CD4-positive, alpha-beta T cell (primary cell): ENCODE results near the gene BDKRB2. TPM values are rescaled to one million over a fixed set of nuclear protein-coding genes. Genes with fewer than 3 reads are reported as not detected.

Experiments
- ATAC-seq: fragments of 200-7000 bp; cut with Tn5 transposase; one replicate; pipeline ENCODE4 v1.10.0; 2022; ENCODE audit warnings: mild to moderate bottlenecking; ENCODE audit not compliant: poor library complexity
- CTCF ChIA-PET: fragments of 350-600 bp; sonication (Branson Sonifier 250); formaldehyde crosslinking; loops from one replicate; lab custom pipeline; 2021; ENCODE audit warnings: antibody characterized with exemption, inconsistent platforms; lab: Charles Lee
- POLR2A ChIA-PET: fragments of 350-600 bp; sonication (Branson Sonifier 250); formaldehyde crosslinking; loops from one replicate; lab custom pipeline; 2021; ENCODE audit warnings: antibody characterized with exemption, inconsistent platforms; lab: Charles Lee
- DNase-seq, 14 experiments: peaks; one replicate each; pipeline ENCODE4 v3.0.0-alpha.2; 2013 to 2020; ENCODE audit warnings: mixed read lengths in 2 of 14
- H3K27ac ChIP-seq, 2 donors: one replicate each; pipeline versions ENCODE4 v1.5.1 to v1.7.0; 2013; ENCODE audit warnings: low read length in 2 of 2, low read depth in 1 of 2, mild to moderate bottlenecking in 1 of 2
- H3K27me3 ChIP-seq, 2 experiments: 1 replicate in 1 of 2; 2 replicates in 1 of 2; pipeline versions ENCODE4 v1.6.1 to v1.7.0; 2013; ENCODE audit warnings: low read length in 2 of 2, control low read depth in 1 of 2, mild to moderate bottlenecking in 1 of 2, moderate library complexity in 1 of 2; ENCODE audit not compliant: insufficient read depth in 2 of 2, control insufficient read depth in 1 of 2
- H3K36me3 ChIP-seq: one replicate; pipeline ENCODE4 v1.6.1; 2013; ENCODE audit warnings: low read length, control low read depth; ENCODE audit not compliant: insufficient read depth
- H3K4me1 ChIP-seq: one replicate; pipeline ENCODE4 v1.6.1; 2013; ENCODE audit warnings: low read length, control low read depth; ENCODE audit not compliant: insufficient read depth
- H3K4me3 ChIP-seq: one replicate; pipeline ENCODE4 v1.5.1; 2013; ENCODE audit warnings: mild to moderate bottlenecking, low read length, moderate library complexity
- H3K9me3 ChIP-seq, 2 experiments: 1 replicate in 1 of 2; 2 replicates in 1 of 2; pipeline versions ENCODE4 v1.6.1 to v1.7.0; 2013; ENCODE audit warnings: low read length in 2 of 2, mild to moderate bottlenecking in 2 of 2, control low read depth in 1 of 2, moderate library complexity in 1 of 2; ENCODE audit not compliant: control insufficient read depth in 1 of 2, insufficient read depth in 1 of 2
- H3K27ac Mint-ChIP-seq: one replicate; pipeline ENCODE4 v1.8.0; 2020; ENCODE audit warnings: mixed read lengths
- H3K27me3 Mint-ChIP-seq: one replicate; pipeline ENCODE4 v1.8.0; 2021; ENCODE audit warnings: mixed read lengths
- H3K36me3 Mint-ChIP-seq: one replicate; pipeline ENCODE4 v1.8.0; 2021; ENCODE audit warnings: low read depth, mixed read lengths
- H3K4me1 Mint-ChIP-seq: one replicate; pipeline ENCODE4 v1.8.0; 2021; ENCODE audit warnings: low read depth, mixed read lengths
- H3K4me3 Mint-ChIP-seq: one replicate; pipeline ENCODE4 v1.8.0; 2020; ENCODE audit warnings: mild to moderate bottlenecking, mixed read lengths
- H3K9me3 Mint-ChIP-seq: one replicate; pipeline ENCODE4 v1.8.0; 2020; ENCODE audit warnings: mixed read lengths
- CTCF ChIP-seq: fragments of 200-600 bp; IDR thresholded peaks from one replicate; pipeline ENCODE4 v1.8.0; 2022; ENCODE audit warnings: antibody characterized with exemption, mild to moderate bottlenecking
- intact Hi-C, 2 experiments: fragments of 100-400 bp; cut with DNase I in 1 of 2; cut with micrococcal nuclease in 1 of 2; formaldehyde crosslinking; loops; one replicate each; pipeline versions ENCODE4 v1.15.1 to v1.9.0; 2023 to 2025; cut with DNase I, micrococcal nuclease
- total RNA-seq, 174 experiments: library from RNA in 2 of 174; stranded (reverse) in 2 of 174; gene quantifications; one replicate each; pipeline ENCODE4 v1.2.3 and lab custom pipeline; 2021 to 2026

BDKRB2 gene
- total RNA-seq, 2 experiments from 2014 or later: not detected

DNA sequence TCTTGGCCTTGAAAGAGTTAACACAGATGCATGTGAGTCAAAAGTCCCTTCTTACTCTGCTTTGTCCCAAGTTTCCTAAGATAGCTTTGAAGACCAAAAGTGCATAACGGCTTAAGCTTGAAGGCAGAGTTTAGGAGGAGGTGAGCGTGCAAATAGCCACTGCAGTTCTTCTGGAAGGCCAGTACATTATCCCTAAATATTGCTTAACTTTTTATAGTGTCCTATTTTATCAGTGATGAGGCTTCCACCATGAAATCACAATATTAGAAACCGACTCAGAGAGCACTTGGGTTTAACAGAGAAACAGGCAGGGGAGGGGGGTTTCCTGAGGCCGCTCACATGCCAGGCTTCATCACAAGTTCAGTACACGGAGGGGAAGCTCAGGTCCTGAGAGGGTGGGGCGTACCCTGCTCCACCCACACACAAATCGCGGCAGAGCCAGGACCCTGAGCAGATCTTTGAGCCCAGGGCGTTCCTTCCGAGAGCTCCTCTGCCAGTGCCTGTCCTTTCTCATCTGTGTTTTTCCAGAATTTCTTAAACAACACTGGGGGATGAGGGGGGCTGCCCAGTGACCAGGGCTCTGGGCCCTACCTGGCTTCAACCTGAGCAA lies 26.8 kb upstream of the BDKRB2 start:
- H3K4me1 ChIP-seq: no peaks in the 10 kb centered on the region
- ATAC-seq (peak; percentile 76), DNase-seq (peak in 7 of 14 experiments; percentile 3 to 66 (median 18))
- Mint-ChIP-seq H3K36me3 (no peaks in the 10 kb centered on the region), H3K27me3 (peaks cover 18% of the 10 kb centered on the region), H3K4me1 (peaks cover 5% of the 10 kb centered on the region), H3K9me3 (no peaks in the 10 kb centered on the region), H3K4me3 (no peak overlapping the region), H3K27ac (no peak overlapping the region)
- CTCF ChIA-PET: no interaction called here
- POLR2A ChIA-PET: interaction anchor here (1.1 kb wide), 1 partner anchor 52 kb away, joined by 4 read pairs; no protein-coding TSS in a partner anchor
- H3K27me3 ChIP-seq: no peaks in the 10 kb centered on the region
- intact Hi-C loops: loop anchor here in 1 of 2 experiments (2.0 kb wide), 1 partner anchor 77 kb away; no protein-coding TSS in a partner anchor
- no peaks in the 10 kb centered on the region for H3K36me3 ChIP-seq
- H3K4me3 ChIP-seq: no peak overlapping the region
- no peaks in the 10 kb centered on the region for H3K9me3 ChIP-seq
- no peak for TF ChIP-seq CTCF
- no peak overlapping the region for H3K27ac ChIP-seq

GRCh38 chr14:96178461-96179321 lies 25.9 kb upstream of the BDKRB2 start:
- no peak for ATAC-seq
- CTCF ChIA-PET: no interaction called here

More at GRCh38 chr14:96178461-96179321, 25.9 kb upstream of the BDKRB2 start:
- peaks cover 12% of the 10 kb centered on the region for H3K27me3 Mint-ChIP-seq
- Histone ChIP-seq H3K27ac (no peak overlapping the region), H3K4me1 (no peaks in the 10 kb centered on the region), H3K9me3 (no peaks in the 10 kb centered on the region), H3K36me3 (no peaks in the 10 kb centered on the region), H3K27me3 (no peaks in the 10 kb centered on the region), H3K4me3 (no peak overlapping the region)
- no peak overlapping the region for H3K27ac Mint-ChIP-seq
- intact Hi-C loops: loop anchor here in 1 of 2 experiments (2.0 kb wide), 1 partner anchor 78 kb away; no protein-coding TSS in a partner anchor
- H3K4me3 Mint-ChIP-seq: no peak overlapping the region
- no peaks in the 10 kb centered on the region for H3K36me3 Mint-ChIP-seq
- H3K9me3 Mint-ChIP-seq: no peaks in the 10 kb centered on the region
- peak in 1 of 14 experiments; percentile 11 for DNase-seq
- POLR2A ChIA-PET: no interaction called here
- peaks cover 5% of the 10 kb centered on the region for H3K4me1 Mint-ChIP-seq
- TF ChIP-seq CTCF: no peak
